ENCODE measurements around the gene PRKACG. TPM values are rescaled to one million over a fixed set of nuclear protein-coding genes. Genes with fewer than 3 reads are reported as not detected.

Gene PRKACG
- total RNA-seq, 4 donors from 2014 or later, result not detected

- no peak for TF ChIP-seq CTCF (IDR thresholded peaks at IDR 0.05; ENCODE audit: low read depth)
Observed at GRCh38 chr9:69047371-69047770, 33.5 kb upstream of the PRKACG start.

GRCh38 chr9:69046723-69047122, 32.8 kb upstream of the PRKACG start:
- no peak for TF ChIP-seq CTCF (IDR thresholded peaks at IDR 0.05; ENCODE audit: low read depth)

- TF ChIP-seq CTCF (IDR thresholded peaks at IDR 0.05; ENCODE audit: low read depth), result no peak
Observed at GRCh38 chr9:69045821-69046220, 31.9 kb upstream of the PRKACG start.

- no peak for TF ChIP-seq CTCF (IDR thresholded peaks at IDR 0.05; ENCODE audit: low read depth)
Observed at GRCh38 chr9:69044240-69045219, 30.6 kb upstream of the PRKACG start.

- TF ChIP-seq CTCF (IDR thresholded peaks at IDR 0.05; ENCODE audit: low read depth), result no peak
Observed at GRCh38 chr9:69040646-69041045, 26.7 kb upstream of the PRKACG start.

- no peak for TF ChIP-seq CTCF (IDR thresholded peaks at IDR 0.05; ENCODE audit: low read depth)
Observed at GRCh38 chr9:69036799-69037198, 22.9 kb upstream of the PRKACG start.

- no peak for TF ChIP-seq CTCF (IDR thresholded peaks at IDR 0.05; ENCODE audit: low read depth)
Observed at GRCh38 chr9:69036309-69036708, 22.4 kb upstream of the PRKACG start.
